Central memory CD8-positive, alpha-beta T cell (primary cell): ENCODE results near the gene SPECC1L.
"Not testable (repeated sequence)": the region's sequence is repeated elsewhere in the genome, so short reads cannot be mapped to it uniquely, and the experiment has no call there.

Source experiments
- ATAC-seq: fragments of 150-1000 bp; cut with Tn5 transposase; replicated peaks from 2 replicates; pipeline ENCODE4 v1.10.0; 2022; ENCODE audit warnings: mild to moderate bottlenecking, moderate FRiP score, moderate number of reproducible peaks; ENCODE audit not compliant: poor library complexity, severe bottlenecking; ENCODE audit errors: extremely low read depth
- DNase-seq, 2 donors: peaks; one replicate each; pipeline ENCODE4 v3.0.0; 2021; ENCODE audit warnings: low spot score in 2 of 2
- H3K27ac Mint-ChIP-seq: one replicate; pipeline ENCODE4 v1.8.0; 2022; ENCODE audit warnings: low read depth, mild to moderate bottlenecking, moderate library complexity, mixed read lengths
- H3K27me3 Mint-ChIP-seq: one replicate; pipeline ENCODE4 v1.8.0; 2022; ENCODE audit warnings: mixed read lengths
- H3K36me3 Mint-ChIP-seq: one replicate; pipeline ENCODE4 v1.8.0; 2022; ENCODE audit warnings: mild to moderate bottlenecking, moderate library complexity, mixed read lengths; ENCODE audit not compliant: insufficient read depth
- H3K4me1 Mint-ChIP-seq: one replicate; pipeline ENCODE4 v1.8.0; 2022; ENCODE audit warnings: mixed read lengths
- H3K4me3 Mint-ChIP-seq: one replicate; pipeline ENCODE4 v1.8.0; 2022; ENCODE audit warnings: mild to moderate bottlenecking, moderate library complexity, mixed read lengths
- H3K9me3 Mint-ChIP-seq: one replicate; pipeline ENCODE4 v1.8.0; 2022; ENCODE audit warnings: mixed read lengths

SPECC1L gene

DNA sequence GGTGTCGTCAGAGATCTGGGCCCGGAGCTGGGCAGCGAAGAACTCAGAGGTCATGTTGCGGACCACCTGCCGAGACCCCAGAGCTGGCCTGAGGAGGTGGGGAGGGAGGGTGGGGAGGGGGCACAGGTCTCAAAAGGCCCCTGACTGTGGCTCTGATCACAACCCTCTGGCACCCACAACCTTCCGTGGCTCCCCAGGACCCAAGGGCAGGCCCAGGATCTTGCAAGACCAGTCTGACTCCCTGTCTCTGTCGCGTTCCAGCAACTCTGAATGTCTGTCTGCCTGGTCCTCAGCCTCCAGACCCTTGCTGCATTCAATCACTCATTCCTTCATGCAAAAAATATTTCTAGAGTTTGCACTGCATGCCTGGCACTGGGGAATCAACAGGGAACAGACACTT, 21.2 kb upstream of the SPECC1L start:
- H3K27me3 Mint-ChIP-seq, H3K4me1 Mint-ChIP-seq, H3K36me3 Mint-ChIP-seq: not testable (repeated sequence)

DNA sequence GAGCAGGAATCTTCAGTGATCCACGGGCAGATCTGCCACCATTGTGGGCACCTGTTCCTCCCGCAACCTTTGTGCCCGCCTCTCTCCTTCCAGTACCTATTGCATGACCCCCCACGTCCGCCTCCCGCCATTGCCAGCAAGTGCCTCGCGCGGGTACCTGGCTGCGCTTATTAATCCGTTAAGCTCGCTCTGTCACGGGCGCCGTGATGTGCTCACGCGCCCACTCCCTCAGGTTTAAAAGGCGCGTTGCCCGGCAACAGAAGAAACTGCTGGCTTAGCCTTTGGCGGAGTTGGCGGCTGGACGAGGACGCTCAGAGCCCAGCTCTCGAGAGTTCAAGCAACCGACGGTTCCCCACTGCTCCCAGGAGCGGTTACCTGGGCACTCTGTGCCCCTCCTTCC, 19.3 kb upstream of the SPECC1L start:
- H3K4me3 Mint-ChIP-seq, H3K27ac Mint-ChIP-seq, H3K9me3 Mint-ChIP-seq, ATAC-seq, H3K27me3 Mint-ChIP-seq, DNase-seq, H3K36me3 Mint-ChIP-seq, H3K4me1 Mint-ChIP-seq: not testable (repeated sequence)

More for the DNA sequence above, 21.2 kb upstream of the SPECC1L start:
- not testable (repeated sequence) for ATAC-seq, H3K9me3 Mint-ChIP-seq, H3K27ac Mint-ChIP-seq, DNase-seq, H3K4me3 Mint-ChIP-seq

DNA sequence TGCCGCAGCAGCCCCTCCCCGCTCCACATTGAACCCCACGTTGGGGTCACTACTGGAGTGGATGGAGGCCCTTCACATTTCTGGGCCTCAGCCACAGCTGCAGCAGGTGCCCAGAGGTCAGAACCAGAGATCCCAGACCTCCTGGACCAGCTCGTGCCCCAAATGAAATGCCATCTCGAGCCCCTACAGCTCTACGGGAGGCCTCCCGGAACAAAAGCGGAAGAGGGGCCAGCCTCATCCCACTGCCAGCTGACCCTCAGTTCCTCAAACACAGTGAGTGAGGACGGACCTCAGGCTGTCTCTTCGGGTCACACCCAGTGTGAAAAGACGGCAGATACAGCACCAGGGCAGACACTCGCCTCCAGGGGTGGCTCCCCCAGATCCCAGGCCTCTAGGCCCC, 17.5 kb upstream of the SPECC1L start:
- H3K27me3 Mint-ChIP-seq, H3K4me3 Mint-ChIP-seq, H3K36me3 Mint-ChIP-seq, H3K27ac Mint-ChIP-seq, ATAC-seq, H3K9me3 Mint-ChIP-seq, DNase-seq, H3K4me1 Mint-ChIP-seq: not testable (repeated sequence)

DNA sequence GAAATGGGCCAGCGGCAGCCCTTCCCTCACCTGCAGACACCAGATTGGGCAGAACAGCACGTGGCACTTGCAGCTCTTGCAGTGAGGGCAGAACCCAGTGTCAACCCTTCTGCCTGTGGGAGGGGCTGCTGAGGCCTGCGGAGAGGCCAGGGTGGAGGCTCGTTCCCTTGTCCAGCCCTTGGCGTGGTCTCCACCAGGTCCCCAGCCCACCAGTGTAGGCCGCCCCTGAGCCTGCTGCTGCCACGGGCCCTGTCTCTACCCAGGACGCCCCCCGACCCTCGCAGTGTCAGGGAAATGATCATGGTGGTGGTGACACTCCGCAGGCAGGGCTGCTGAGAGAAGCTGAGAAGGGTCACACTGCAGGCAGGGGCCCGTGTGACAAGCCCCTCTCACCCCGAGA, 14.5 kb upstream of the SPECC1L start:
- not testable (repeated sequence) for DNase-seq, H3K36me3 Mint-ChIP-seq, H3K27me3 Mint-ChIP-seq, ATAC-seq, H3K4me1 Mint-ChIP-seq, H3K27ac Mint-ChIP-seq, H3K9me3 Mint-ChIP-seq, H3K4me3 Mint-ChIP-seq

DNA sequence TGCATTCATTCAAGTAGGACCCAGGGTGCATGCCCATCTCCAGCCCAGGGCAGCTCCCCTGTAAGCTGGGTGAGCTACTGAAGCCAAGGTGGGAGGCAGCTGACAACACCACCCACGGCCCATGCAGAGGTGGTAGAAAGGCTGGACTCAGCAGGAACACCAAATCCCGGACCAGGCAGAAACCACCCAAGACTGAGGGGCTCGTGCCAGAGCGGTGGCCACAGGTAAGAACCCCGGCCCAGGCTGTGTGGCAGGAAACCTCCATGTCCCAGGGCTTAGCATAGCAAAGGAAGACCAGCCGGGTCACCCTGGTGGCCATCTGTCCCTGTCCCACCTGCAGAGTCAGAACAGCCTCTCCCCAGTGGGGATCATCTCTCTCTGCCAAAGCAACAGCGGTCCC, 13.9 kb upstream of the SPECC1L start:
- not testable (repeated sequence) for H3K4me3 Mint-ChIP-seq, ATAC-seq

DNA sequence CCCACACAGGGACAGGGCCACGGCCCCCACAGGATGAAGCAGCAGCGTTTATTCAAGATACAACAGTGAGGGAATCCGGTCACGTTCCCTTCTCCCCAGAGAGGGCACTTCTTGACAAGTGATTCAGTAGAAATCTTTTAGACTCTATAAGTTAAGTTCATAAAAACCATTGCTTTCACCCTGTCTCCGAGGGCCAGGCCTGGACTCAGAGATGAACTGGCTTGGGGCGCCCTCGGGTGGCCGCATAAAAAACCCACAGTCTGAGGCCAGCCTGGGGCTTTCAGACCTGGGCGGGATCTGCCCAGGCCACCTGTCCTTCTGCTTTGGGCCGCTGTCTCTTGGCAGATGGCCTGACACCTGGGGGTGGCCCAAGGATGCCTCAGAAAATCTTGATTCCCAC, 11.2 kb upstream of the SPECC1L start:
- not testable (repeated sequence) for H3K36me3 Mint-ChIP-seq, ATAC-seq, H3K27ac Mint-ChIP-seq

More for the DNA sequence above, 13.9 kb upstream of the SPECC1L start:
- not testable (repeated sequence) for H3K36me3 Mint-ChIP-seq, H3K27ac Mint-ChIP-seq, H3K27me3 Mint-ChIP-seq, H3K4me1 Mint-ChIP-seq, DNase-seq, H3K9me3 Mint-ChIP-seq

DNA sequence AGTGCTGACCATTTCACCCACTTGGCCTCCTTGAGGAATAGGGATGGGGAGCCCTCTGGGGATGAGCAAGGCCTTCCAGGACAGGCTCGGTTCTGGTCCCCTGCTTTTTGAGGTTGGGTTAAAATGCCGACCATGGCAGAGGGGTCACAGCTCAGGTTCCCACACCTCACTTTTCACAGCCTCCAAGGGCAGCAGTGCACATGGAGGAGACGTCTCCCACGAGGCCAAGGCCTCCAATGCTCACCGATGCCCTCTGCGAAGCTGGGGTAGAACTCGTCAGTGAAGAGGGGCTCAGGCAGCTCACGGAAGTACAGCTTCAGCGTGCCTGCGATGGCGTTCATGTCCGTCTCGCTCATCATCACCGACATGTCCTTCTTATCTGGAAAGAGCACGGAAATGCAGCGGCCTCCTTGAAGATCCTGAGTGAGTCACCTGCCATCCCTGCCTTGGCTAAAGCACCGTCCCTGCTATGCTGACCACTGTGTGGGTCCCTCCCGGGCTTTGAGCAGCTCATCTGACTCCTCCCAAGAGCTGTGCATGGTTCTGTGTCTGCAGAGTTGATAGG, 8.4 kb upstream of the SPECC1L start:
- not testable (repeated sequence) for ATAC-seq, H3K36me3 Mint-ChIP-seq, H3K27me3 Mint-ChIP-seq, H3K9me3 Mint-ChIP-seq, H3K4me1 Mint-ChIP-seq, DNase-seq, H3K4me3 Mint-ChIP-seq, H3K27ac Mint-ChIP-seq

More for the DNA sequence above, 11.2 kb upstream of the SPECC1L start:
- H3K9me3 Mint-ChIP-seq, H3K27me3 Mint-ChIP-seq, H3K4me3 Mint-ChIP-seq, H3K4me1 Mint-ChIP-seq: not testable (repeated sequence)
- peak; percentile 32 to 61 for DNase-seq

DNA sequence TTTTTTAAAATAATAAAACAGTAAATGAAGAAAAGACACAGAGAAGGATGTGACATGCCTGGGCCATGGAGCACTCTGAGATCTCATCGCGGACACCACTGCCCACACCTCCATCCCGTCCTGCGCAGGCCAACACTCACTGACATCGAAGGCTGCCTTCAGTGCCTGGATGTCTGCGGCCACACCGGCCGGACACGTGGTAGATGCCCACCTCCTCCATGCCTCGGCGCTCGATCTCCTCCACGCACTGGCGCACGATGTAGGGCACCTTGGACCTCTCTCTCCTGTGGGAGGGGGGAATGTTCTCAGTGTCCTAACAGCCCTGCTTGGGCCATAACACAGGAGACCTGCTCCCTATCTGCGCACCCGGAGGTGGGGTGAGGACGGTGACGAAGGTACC, 7.2 kb upstream of the SPECC1L start:
- not testable (repeated sequence) for DNase-seq, H3K4me3 Mint-ChIP-seq, ATAC-seq, H3K9me3 Mint-ChIP-seq, H3K4me1 Mint-ChIP-seq, H3K27ac Mint-ChIP-seq, H3K27me3 Mint-ChIP-seq, H3K36me3 Mint-ChIP-seq

DNA sequence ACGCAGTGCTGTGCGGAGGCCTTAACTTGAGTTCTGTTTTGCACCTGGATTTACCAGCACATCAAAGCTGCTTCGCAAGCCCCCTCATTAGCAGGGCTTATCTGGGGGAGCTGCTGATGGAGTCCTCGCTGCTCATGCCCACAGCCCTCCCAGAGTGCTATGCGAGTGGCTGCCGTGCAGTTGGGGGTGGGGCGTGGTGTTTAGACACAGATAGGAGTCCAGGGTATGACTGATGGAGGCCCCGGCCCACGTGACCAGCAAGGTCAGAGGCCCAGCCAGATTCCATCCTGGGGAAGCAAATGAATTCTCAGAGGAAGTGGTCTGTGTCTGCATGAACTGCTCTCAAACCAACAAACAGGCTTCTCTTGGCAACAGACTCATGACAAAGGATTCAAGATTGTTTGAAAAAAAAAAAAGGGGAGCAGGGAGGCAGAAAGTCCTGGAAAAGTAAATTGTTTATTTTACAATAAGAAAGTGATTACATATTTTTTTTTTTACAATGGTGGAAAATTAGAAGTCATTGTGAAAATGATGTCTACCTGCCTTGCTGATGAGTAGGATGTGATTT, 6.2 kb upstream of the SPECC1L start:
- H3K27me3 Mint-ChIP-seq, DNase-seq, H3K27ac Mint-ChIP-seq, H3K4me3 Mint-ChIP-seq, H3K9me3 Mint-ChIP-seq, H3K4me1 Mint-ChIP-seq, ATAC-seq, H3K36me3 Mint-ChIP-seq: not testable (repeated sequence)

DNA sequence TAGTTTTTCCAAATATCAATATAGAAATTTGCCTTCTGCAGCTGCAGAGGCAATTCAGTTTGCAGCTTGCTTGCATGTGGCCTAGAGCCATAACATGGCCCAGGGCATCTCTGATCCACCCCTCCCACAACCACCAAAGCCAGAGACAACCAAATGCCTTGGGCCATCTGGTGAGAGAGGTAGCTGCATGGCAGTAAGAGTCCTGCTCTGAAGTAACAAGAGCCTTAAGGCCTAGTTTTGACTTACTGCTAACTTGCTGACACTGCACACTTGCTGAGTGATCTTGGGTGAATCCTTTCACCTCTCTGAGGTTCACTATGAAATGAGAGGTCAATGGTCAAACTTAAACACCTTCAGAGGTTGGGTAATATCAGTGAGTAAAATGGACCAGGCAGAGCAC, 4.9 kb upstream of the SPECC1L start:
- no peaks in the 10 kb centered on the region for H3K4me1 Mint-ChIP-seq
- no peak overlapping the region for H3K27ac Mint-ChIP-seq
- no peak for DNase-seq
- no peak for ATAC-seq
- no peak overlapping the region for H3K4me3 Mint-ChIP-seq
- H3K36me3 Mint-ChIP-seq: peaks cover 1% of the 10 kb centered on the region
- no peaks in the 10 kb centered on the region for H3K9me3 Mint-ChIP-seq
- no peaks in the 10 kb centered on the region for H3K27me3 Mint-ChIP-seq

DNA sequence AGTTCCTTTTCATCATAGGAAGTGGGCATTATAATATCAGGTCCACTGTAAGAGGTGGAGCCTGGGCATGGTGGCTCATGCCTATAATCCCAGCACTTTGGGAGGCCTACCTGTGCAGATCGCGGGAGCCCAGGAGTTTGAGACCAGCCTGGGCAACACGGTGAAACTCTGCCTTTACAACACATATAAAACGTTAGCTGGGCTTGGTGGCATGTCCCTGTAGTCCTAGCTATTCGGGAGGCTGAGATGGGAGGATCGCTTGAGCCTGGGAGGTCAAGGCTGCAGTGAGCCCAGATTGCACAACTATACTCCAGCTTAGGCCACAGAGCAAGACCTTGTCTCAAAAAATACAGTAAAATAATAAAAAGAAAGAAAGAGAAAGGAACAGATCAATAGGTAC, 4.1 kb upstream of the SPECC1L start:
- H3K27ac Mint-ChIP-seq: peak overlapping the region; percentile 72
- DNase-seq, H3K4me3 Mint-ChIP-seq, H3K9me3 Mint-ChIP-seq, H3K36me3 Mint-ChIP-seq, H3K27me3 Mint-ChIP-seq, H3K4me1 Mint-ChIP-seq, ATAC-seq: not testable (repeated sequence)

DNA sequence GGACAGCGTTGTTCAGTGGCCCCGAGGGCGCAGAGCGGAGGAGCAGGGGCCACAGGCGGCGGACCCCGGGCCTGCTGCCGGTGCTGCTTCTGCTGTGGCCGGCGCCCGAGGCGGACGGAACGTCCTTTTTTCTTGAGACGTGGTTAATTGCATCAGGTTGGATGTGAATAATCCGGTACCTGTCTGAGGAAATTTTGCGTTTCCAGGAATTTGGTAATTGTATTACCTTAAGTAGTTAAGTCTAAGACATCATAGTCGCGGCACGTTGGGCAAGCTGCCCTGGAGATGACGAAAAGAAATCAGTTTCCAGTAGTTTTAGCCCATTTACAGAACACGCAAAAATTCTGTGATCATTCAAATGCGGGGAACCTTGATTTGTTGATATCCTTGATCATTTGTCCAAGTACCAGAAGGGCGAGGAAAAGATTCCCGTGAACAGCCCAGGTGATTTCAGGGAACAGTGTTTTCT, 789 bp downstream of the SPECC1L start:
- Mint-ChIP-seq H3K4me1 (peaks cover 28% of the 10 kb centered on the region), H3K4me3 (peak overlapping the region; percentile 86), H3K36me3 (peaks cover 4% of the 10 kb centered on the region), H3K9me3 (no peaks in the 10 kb centered on the region), H3K27me3 (no peaks in the 10 kb centered on the region), H3K27ac (peak overlapping the region; percentile 74)
- DNase-seq (no peak), ATAC-seq (no peak)

DNA sequence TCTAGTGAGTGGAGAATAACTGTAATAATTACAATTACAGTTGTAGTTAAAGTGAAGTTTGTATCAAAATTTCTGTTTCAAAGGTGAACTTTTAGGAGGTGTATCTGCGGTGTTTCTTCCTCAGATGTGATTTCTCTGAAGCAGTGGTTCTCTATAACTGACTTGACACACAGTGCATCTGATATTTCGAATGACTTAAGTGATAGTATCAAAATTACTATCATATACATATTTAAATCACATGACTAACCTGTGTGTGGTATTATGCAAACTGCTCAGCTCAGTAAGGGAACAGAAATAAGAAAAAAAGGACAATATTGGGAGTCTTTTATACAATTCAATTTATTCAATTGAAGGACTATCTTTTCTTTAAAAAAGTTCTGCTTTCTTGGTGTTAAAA, 2.4 kb downstream of the SPECC1L start:
- not testable (repeated sequence) for DNase-seq, H3K27ac Mint-ChIP-seq, ATAC-seq, H3K4me3 Mint-ChIP-seq, H3K9me3 Mint-ChIP-seq, H3K27me3 Mint-ChIP-seq
- Mint-ChIP-seq H3K36me3 (peaks cover 12% of the 10 kb centered on the region), H3K4me1 (peaks cover 40% of the 10 kb centered on the region)
